PC-9 (cell line): Measurements from ENCODE around the gene RALBP1. TPM values are rescaled to one million over a fixed set of nuclear protein-coding genes. Genes with fewer than 3 reads are reported as not detected.

Source experiments
- BruUV-seq: library from RNA; stranded (reverse); fragments of 400-500 nt; replicated peaks from 2 replicates; lab custom pipeline; 2021; lab: Mats Ljungman, UMichigan
- CTCF ChIA-PET: fragments of 300-600 bp; sonication (Branson Sonifier 250); formaldehyde crosslinking; loops from one replicate; lab custom pipeline; 2022; ENCODE audit warnings: antibody characterized with exemption; lab: Charles Lee
- POLR2A ChIA-PET: fragments of 300-600 bp; sonication (Branson Sonifier 250); formaldehyde crosslinking; loops from one replicate; lab custom pipeline; 2022; ENCODE audit warnings: antibody characterized with exemption; ENCODE audit not compliant: unreplicated experiment; lab: Charles Lee
- DNase-seq, 2 experiments: peaks; one replicate each; pipeline versions ENCODE4 v3.0.0 to v3.0.0-alpha.2; 2015 to 2022; ENCODE audit warnings: mixed read lengths in 1 of 2
- H2AFZ ChIP-seq: fragments of 200-600 bp; sonication (generic); 2 replicates; pipeline ENCODE4 v1.8.1; 2017; ENCODE audit warnings: antibody characterized with exemption
- H3F3A ChIP-seq: fragments of 200-600 bp; sonication (generic); 2 replicates; pipeline ENCODE4 v1.8.1; 2017; ENCODE audit warnings: antibody characterized with exemption, mild to moderate bottlenecking, low read depth; ENCODE audit not compliant: insufficient read depth
- H3K27ac ChIP-seq: fragments of 200-600 bp; sonication (generic); 2 replicates; pipeline ENCODE4 v1.6.1; 2016; ENCODE audit warnings: mixed run types
- H3K27me3 ChIP-seq: fragments of 200-600 bp; sonication (generic); 2 replicates; pipeline ENCODE4 v1.6.1; 2016; ENCODE audit warnings: low read depth, mixed run types; ENCODE audit not compliant: insufficient read depth
- H3K36me3 ChIP-seq: fragments of 200-600 bp; sonication (generic); 2 replicates; pipeline ENCODE4 v1.6.1; 2016; ENCODE audit warnings: low read depth, mixed run types
- H3K4me1 ChIP-seq: fragments of 200-600 bp; sonication (generic); replicated peaks from 2 replicates; pipeline ENCODE4 v1.6.1; 2016; ENCODE audit warnings: mixed run types; ENCODE audit not compliant: insufficient read depth
- H3K4me2 ChIP-seq: fragments of 200-600 bp; sonication (generic); 2 replicates; pipeline ENCODE4 v1.6.1; 2017; ENCODE audit warnings: mixed run types
- H3K4me3 ChIP-seq: fragments of 200-600 bp; sonication (generic); 2 replicates; pipeline ENCODE4 v1.6.1; 2016; ENCODE audit warnings: mixed run types
- H3K79me2 ChIP-seq: fragments of 200-600 bp; sonication (generic); 2 replicates; pipeline ENCODE4 v1.6.1; 2017; ENCODE audit warnings: low read depth, mixed run types
- H3K9me2 ChIP-seq: fragments of 200-600 bp; sonication (generic); 2 replicates; pipeline ENCODE4 v1.8.1; 2017; ENCODE audit warnings: mild to moderate bottlenecking; ENCODE audit not compliant: insufficient read depth
- H3K9me3 ChIP-seq: fragments of 200-600 bp; sonication (generic); 2 replicates; pipeline ENCODE4 v1.8.1; 2016; ENCODE audit warnings: low read depth; ENCODE audit not compliant: insufficient read depth
- H4K20me1 ChIP-seq: fragments of 200-600 bp; sonication (generic); 2 replicates; pipeline ENCODE4 v1.8.1; 2017; ENCODE audit not compliant: insufficient read depth
- EZH2 ChIP-seq: fragments of 200-600 bp; sonication (generic); IDR thresholded peaks from 2 replicates; pipeline ENCODE4 v1.8.0; 2017; ENCODE audit warnings: antibody characterized with exemption, low read depth
- intact Hi-C: fragments of 100-400 bp; cut with micrococcal nuclease; formaldehyde crosslinking; loops from one replicate; pipeline ENCODE4 v1.10.0; 2022; ENCODE audit not compliant: unreplicated experiment
- total RNA-seq: library from RNA; stranded (reverse); gene quantifications from 2 replicates; pipeline ENCODE4 v1.2.3, GENCODE V29; 2021
- TF ChIP-seq, protein P1 (sequence below): fragments of 200-600 bp; sonication (generic); conservative IDR thresholded peaks from 2 replicates; pipeline ENCODE4 v1.6.1; 2017; ENCODE audit warnings: mixed run types, antibody characterized with exemption, mild to moderate bottlenecking, moderate library complexity

The RALBP1 gene
- total RNA-seq, 1 experiment from 2014 or later = 95.0 TPM

DNA sequence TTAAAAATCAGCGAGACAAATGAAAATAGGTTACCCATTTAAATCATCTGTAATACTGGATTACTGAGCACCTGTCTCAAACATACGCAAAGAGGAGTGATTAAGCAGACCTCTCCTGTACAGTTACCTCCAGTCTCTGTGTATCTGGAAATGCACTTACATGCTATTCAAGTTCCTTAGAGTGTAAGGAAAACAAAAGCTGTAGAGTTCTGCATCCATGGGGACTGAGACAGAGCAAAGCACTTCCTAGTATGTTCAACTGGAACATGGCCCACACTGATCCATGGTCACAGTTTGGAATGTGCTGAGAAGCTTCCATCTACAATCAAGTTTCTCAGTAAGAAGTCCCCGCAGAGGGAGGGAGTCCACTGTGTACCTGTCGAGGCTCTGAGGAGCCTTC, 75.1 kb downstream of the RALBP1 start:
- POLR2A ChIA-PET = no interaction called here
- TF ChIP-seq, protein P1, sequence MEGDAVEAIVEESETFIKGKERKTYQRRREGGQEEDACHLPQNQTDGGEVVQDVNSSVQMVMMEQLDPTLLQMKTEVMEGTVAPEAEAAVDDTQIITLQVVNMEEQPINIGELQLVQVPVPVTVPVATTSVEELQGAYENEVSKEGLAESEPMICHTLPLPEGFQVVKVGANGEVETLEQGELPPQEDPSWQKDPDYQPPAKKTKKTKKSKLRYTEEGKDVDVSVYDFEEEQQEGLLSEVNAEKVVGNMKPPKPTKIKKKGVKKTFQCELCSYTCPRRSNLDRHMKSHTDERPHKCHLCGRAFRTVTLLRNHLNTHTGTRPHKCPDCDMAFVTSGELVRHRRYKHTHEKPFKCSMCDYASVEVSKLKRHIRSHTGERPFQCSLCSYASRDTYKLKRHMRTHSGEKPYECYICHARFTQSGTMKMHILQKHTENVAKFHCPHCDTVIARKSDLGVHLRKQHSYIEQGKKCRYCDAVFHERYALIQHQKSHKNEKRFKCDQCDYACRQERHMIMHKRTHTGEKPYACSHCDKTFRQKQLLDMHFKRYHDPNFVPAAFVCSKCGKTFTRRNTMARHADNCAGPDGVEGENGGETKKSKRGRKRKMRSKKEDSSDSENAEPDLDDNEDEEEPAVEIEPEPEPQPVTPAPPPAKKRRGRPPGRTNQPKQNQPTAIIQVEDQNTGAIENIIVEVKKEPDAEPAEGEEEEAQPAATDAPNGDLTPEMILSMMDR = no peak
- no peak for TF ChIP-seq EZH2
- H3F3A ChIP-seq = peaks cover 61% of the 10 kb centered on the region; the same call in 1 of the 2 replicates
- H4K20me1 ChIP-seq = peaks cover 30% of the 10 kb centered on the region
- H3K36me3 ChIP-seq = peaks cover 50% of the 10 kb centered on the region
- no TSS peak for BruUV-seq
- intact Hi-C loops = no loop called here
- H3K27me3 ChIP-seq = no peaks in the 10 kb centered on the region
- H2AFZ ChIP-seq = no peak overlapping the region
- CTCF ChIA-PET = no interaction called here
- no peak overlapping the region for H3K4me2 ChIP-seq
- peaks cover 6% of the 10 kb centered on the region; the same call in 1 of the 2 replicates for H3K79me2 ChIP-seq
- no peaks in the 10 kb centered on the region for H3K9me2 ChIP-seq
- DNase-seq = no peak
- no peaks in the 10 kb centered on the region for H3K9me3 ChIP-seq
- no peak overlapping the region for H3K4me3 ChIP-seq
- H3K27ac ChIP-seq = no peak overlapping the region
- H3K4me1 ChIP-seq = no peaks in the 10 kb centered on the region

DNA sequence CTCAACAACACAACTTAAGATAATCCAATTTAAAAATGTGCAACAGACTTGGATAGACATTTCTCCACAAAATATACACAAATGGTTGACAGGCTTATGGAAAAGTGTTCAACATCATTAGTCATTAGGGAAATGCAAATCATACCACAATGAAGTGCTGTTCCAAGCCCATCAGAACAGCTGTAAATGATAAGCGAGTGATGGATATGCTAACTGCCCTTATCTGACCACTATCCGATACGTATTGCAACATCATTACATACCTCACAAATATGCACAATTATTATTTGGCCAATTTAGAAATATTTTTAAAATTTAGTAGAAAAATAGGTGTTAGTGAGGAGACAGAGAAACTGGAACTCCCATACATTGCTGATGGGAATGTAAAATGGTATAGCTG, 76.9 kb downstream of the RALBP1 start:
- POLR2A ChIA-PET = no interaction called here
- peaks cover 65% of the 10 kb centered on the region; the same call in 1 of the 2 replicates for H3F3A ChIP-seq
- no peaks in the 10 kb centered on the region for H3K9me3 ChIP-seq
- BruUV-seq = no TSS peak
- no peaks in the 10 kb centered on the region for H3K9me2 ChIP-seq
- H3K27me3 ChIP-seq = no peaks in the 10 kb centered on the region
- H3K79me2 ChIP-seq = peaks cover 6% of the 10 kb centered on the region; the same call in 1 of the 2 replicates
- H3K4me3 ChIP-seq = no peak overlapping the region
- intact Hi-C loops = no loop called here
- H3K27ac ChIP-seq = no peak overlapping the region
- H3K4me1 ChIP-seq = no peaks in the 10 kb centered on the region
- CTCF ChIA-PET = no interaction called here
- H4K20me1 ChIP-seq = peaks cover 25% of the 10 kb centered on the region
- peaks cover 58% of the 10 kb centered on the region for H3K36me3 ChIP-seq
- no peak overlapping the region for H2AFZ ChIP-seq
- H3K4me2 ChIP-seq = no peak overlapping the region
- no peak for DNase-seq
- TF ChIP-seq EZH2 = no peak
- TF ChIP-seq, protein P1 = no peak

DNA sequence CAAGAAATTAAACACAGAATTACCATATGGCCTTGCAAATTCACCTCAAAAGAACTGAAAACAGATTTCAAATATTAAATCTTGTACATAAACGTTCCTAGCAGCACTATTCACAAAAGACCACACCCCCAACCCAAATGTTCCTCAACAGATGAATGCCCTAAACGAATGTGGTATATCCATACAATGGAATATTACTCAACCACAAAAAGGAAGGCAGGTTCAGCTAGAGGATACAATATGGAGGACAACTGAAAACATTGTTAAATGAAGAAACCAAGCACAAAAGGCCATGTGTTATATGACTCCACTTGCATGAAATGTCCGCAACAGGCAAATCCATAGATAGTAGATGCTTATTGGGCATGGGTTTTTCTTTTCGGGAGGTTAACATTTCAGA, 77.3 kb downstream of the RALBP1 start:
- DNase-seq = no peak
- Histone ChIP-seq H3K4me3 (no peak overlapping the region), H2AFZ (no peak overlapping the region), H3F3A (peaks cover 62% of the 10 kb centered on the region; the same call in 1 of the 2 replicates), H3K4me1 (no peaks in the 10 kb centered on the region), H3K36me3 (peaks cover 57% of the 10 kb centered on the region), H3K27ac (no peak overlapping the region), H3K27me3 (no peaks in the 10 kb centered on the region), H3K4me2 (no peak overlapping the region), H3K9me2 (no peaks in the 10 kb centered on the region), H4K20me1 (peaks cover 21% of the 10 kb centered on the region), H3K79me2 (peaks cover 6% of the 10 kb centered on the region; the same call in 1 of the 2 replicates), H3K9me3 (no peaks in the 10 kb centered on the region)
- CTCF ChIA-PET = no interaction called here
- POLR2A ChIA-PET = no interaction called here
- TF ChIP-seq EZH2 = no peak
- TF ChIP-seq, protein P1 = no peak
- BruUV-seq = no TSS peak
- intact Hi-C loops = no loop called here
